Subcutaneous abdominal adipose tissue (tissue), 5 donors: ENCODE measurements around the gene STRADA.

ENCODE experiments used
- H3K27ac ChIP-seq: one replicate; pipeline ENCODE4 v1.7.0; 2013; ENCODE audit warnings: low read depth, mild to moderate bottlenecking, inconsistent platforms, low read length, moderate library complexity
- H3K27me3 ChIP-seq, 5 donors: one replicate each; pipeline ENCODE4 v1.7.0; 2013; ENCODE audit warnings: low read length in 5 of 5, inconsistent platforms in 1 of 5; ENCODE audit not compliant: control insufficient read depth in 5 of 5, insufficient read depth in 4 of 5
- H3K36me3 ChIP-seq, 5 donors: one replicate each; pipeline ENCODE4 v1.7.0; 2013; ENCODE audit warnings: low read length in 5 of 5; ENCODE audit not compliant: control insufficient read depth in 5 of 5, insufficient read depth in 5 of 5
- H3K4me1 ChIP-seq, 5 donors: one replicate each; pipeline ENCODE4 v1.7.0; 2013; ENCODE audit warnings: low read length in 5 of 5, mild to moderate bottlenecking in 3 of 5, moderate library complexity in 1 of 5; ENCODE audit not compliant: control insufficient read depth in 5 of 5, insufficient read depth in 5 of 5
- H3K4me3 ChIP-seq, 5 donors: one replicate each; pipeline ENCODE4 v1.7.0; 2013; ENCODE audit warnings: low read length in 5 of 5, low read depth in 1 of 5
- H3K9ac ChIP-seq, 5 donors: one replicate each; pipeline ENCODE4 v1.7.0; 2013; ENCODE audit warnings: low read length in 5 of 5, mild to moderate bottlenecking in 4 of 5, moderate library complexity in 3 of 5
- H3K9me3 ChIP-seq, 5 donors: one replicate each; pipeline ENCODE4 v1.7.0; 2013; ENCODE audit warnings: low read length in 5 of 5; ENCODE audit not compliant: control insufficient read depth in 5 of 5
- donor health status: healthy.
- donor health status: healthy.
- donor health status: healthy.
- donor health status: healthy.
- donor health status: healthy.

The STRADA gene

GRCh38 chr17:63698381-63698885 is 43.2 kb downstream of the STRADA start:
- Histone ChIP-seq H3K4me3 (peak overlapping the region in 3 of 5 donors; percentile 44 to 62 (median 49)), H3K4me1 (peaks cover 4 to 61% (median 45%) of the 10 kb centered on the region in 5 donors), H3K27me3 (no peaks in the 10 kb centered on the region), H3K9me3 (no peaks in the 10 kb centered on the region), H3K36me3 (peaks cover 0 to 30% (median 25%) of the 10 kb centered on the region in 5 donors), H3K9ac (peak overlapping the region in 1 of 5 donors; percentile 19), H3K27ac (no peak overlapping the region)

- H3K4me3 ChIP-seq, result peak overlapping the region in 2 of 5 donors; percentile 12 to 49
- no peak overlapping the region for H3K27ac ChIP-seq
- H3K9me3 ChIP-seq, result no peaks in the 10 kb centered on the region
- H3K4me1 ChIP-seq, result peaks cover 4 to 61% (median 45%) of the 10 kb centered on the region in 5 donors
- H3K9ac ChIP-seq, result no peak overlapping the region
- peaks cover 0 to 30% (median 25%) of the 10 kb centered on the region in 5 donors for H3K36me3 ChIP-seq
- H3K27me3 ChIP-seq, result no peaks in the 10 kb centered on the region
Observed at GRCh38 chr17:63697341-63698286, 44.0 kb downstream of the STRADA start.

- Histone ChIP-seq H3K4me1 (peaks cover 4 to 54% (median 42%) of the 10 kb centered on the region in 5 donors), H3K27me3 (no peaks in the 10 kb centered on the region), H3K27ac (no peak overlapping the region), H3K4me3 (no peak overlapping the region), H3K9ac (no peak overlapping the region), H3K36me3 (peaks cover 0 to 40% (median 36%) of the 10 kb centered on the region in 5 donors), H3K9me3 (no peaks in the 10 kb centered on the region)
Observed at GRCh38 chr17:63696381-63696961, 45.1 kb downstream of the STRADA start.

- H3K9ac ChIP-seq, result no peak overlapping the region
- H3K4me1 ChIP-seq, result peaks cover 0 to 48% (median 37%) of the 10 kb centered on the region in 5 donors
- no peaks in the 10 kb centered on the region for H3K9me3 ChIP-seq
- H3K27me3 ChIP-seq, result no peaks in the 10 kb centered on the region
- H3K36me3 ChIP-seq, result peaks cover 0 to 46% (median 41%) of the 10 kb centered on the region in 5 donors
- no peak overlapping the region for H3K27ac ChIP-seq
- H3K4me3 ChIP-seq, result no peak overlapping the region
Observed at GRCh38 chr17:63695889-63696288, 45.7 kb downstream of the STRADA start.

- Histone ChIP-seq H3K9ac (no peak overlapping the region), H3K36me3 (peaks cover 0 to 53% (median 49%) of the 10 kb centered on the region in 5 donors), H3K27ac (no peak overlapping the region)
Observed at GRCh38 chr17:63694950-63695773, 46.4 kb downstream of the STRADA start.

GRCh38 chr17:63694229-63694949 is 47.2 kb downstream of the STRADA start:
- Histone ChIP-seq H3K4me3 (no peak overlapping the region), H3K36me3 (peaks cover 0 to 61% (median 56%) of the 10 kb centered on the region in 5 donors), H3K27ac (no peak overlapping the region), H3K9ac (no peak overlapping the region), H3K4me1 (peaks cover 0 to 40% (median 34%) of the 10 kb centered on the region in 5 donors), H3K9me3 (no peaks in the 10 kb centered on the region), H3K27me3 (no peaks in the 10 kb centered on the region)

More at GRCh38 chr17:63694950-63695773, 46.4 kb downstream of the STRADA start:
- Histone ChIP-seq H3K4me3 (no peak overlapping the region), H3K9me3 (no peaks in the 10 kb centered on the region), H3K4me1 (peaks cover 0 to 42% (median 34%) of the 10 kb centered on the region in 5 donors), H3K27me3 (no peaks in the 10 kb centered on the region)

GRCh38 chr17:63693411-63694113 is 48.0 kb downstream of the STRADA start:
- Histone ChIP-seq H3K27ac (no peak overlapping the region), H3K9ac (no peak overlapping the region), H3K4me3 (no peak overlapping the region), H3K9me3 (no peaks in the 10 kb centered on the region), H3K27me3 (no peaks in the 10 kb centered on the region), H3K4me1 (peaks cover 0 to 32% (median 27%) of the 10 kb centered on the region in 5 donors), H3K36me3 (peaks cover 0 to 69% (median 65%) of the 10 kb centered on the region in 5 donors)

- H3K4me3 ChIP-seq, result no peak overlapping the region
- H3K9me3 ChIP-seq, result no peaks in the 10 kb centered on the region
- peaks cover 0 to 79% (median 72%) of the 10 kb centered on the region in 5 donors for H3K36me3 ChIP-seq
- no peak overlapping the region for H3K9ac ChIP-seq
- H3K27ac ChIP-seq, result no peak overlapping the region
- H3K4me1 ChIP-seq, result peaks cover 0 to 20% (median 15%) of the 10 kb centered on the region in 5 donors
- no peaks in the 10 kb centered on the region for H3K27me3 ChIP-seq
Observed at GRCh38 chr17:63692195-63692816, 49.3 kb downstream of the STRADA start.
